GM18870 (cell line): ENCODE results near the gene KLF6.

ENCODE experiments used
- ATAC-seq: cut with Tn5 transposase; IDR thresholded peaks from one replicate; pipeline ENCODE4 v1.9.1; 2021; ENCODE audit warnings: moderate library complexity; ENCODE audit not compliant: unreplicated experiment

The KLF6 gene

GRCh38 chr10:3812141-3812540, 27.1 kb upstream of the KLF6 start:
- ATAC-seq, result no peak

- peak; percentile 86 for ATAC-seq
Observed at GRCh38 chr10:3811291-3811870, 26.4 kb upstream of the KLF6 start.

DNA sequence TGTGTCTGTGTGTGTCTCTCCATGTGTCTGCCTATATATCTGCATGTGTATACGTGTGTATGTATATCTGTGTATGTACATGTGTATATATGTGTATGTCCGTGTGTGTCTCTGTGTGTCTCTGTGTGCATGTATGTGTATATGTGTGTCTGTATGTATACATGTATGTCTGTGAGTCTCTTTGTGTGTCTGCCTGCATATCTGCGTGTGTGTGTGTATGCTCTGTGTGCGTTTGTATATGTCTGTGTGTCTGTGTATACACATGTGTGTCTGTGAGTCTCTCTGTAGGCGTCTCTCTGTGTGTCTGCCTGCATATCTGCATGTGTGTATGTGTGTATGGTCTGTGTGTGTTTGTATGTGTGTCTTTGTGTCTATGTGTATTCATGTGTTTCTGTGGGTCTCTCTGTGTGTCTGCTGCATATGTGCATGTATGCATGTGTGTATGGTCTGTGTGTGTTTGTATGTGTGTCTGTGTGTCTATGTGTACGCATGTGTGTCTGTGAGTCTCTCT, 23.7 kb upstream of the KLF6 start:
- no peak for ATAC-seq

- ATAC-seq, result no peak
Observed at GRCh38 chr10:3807928-3808496, 23.0 kb upstream of the KLF6 start.

- no peak for ATAC-seq
Observed at GRCh38 chr10:3807211-3807927, 22.4 kb upstream of the KLF6 start.

GRCh38 chr10:3806603-3807002, 21.6 kb upstream of the KLF6 start:
- ATAC-seq, result no peak

DNA sequence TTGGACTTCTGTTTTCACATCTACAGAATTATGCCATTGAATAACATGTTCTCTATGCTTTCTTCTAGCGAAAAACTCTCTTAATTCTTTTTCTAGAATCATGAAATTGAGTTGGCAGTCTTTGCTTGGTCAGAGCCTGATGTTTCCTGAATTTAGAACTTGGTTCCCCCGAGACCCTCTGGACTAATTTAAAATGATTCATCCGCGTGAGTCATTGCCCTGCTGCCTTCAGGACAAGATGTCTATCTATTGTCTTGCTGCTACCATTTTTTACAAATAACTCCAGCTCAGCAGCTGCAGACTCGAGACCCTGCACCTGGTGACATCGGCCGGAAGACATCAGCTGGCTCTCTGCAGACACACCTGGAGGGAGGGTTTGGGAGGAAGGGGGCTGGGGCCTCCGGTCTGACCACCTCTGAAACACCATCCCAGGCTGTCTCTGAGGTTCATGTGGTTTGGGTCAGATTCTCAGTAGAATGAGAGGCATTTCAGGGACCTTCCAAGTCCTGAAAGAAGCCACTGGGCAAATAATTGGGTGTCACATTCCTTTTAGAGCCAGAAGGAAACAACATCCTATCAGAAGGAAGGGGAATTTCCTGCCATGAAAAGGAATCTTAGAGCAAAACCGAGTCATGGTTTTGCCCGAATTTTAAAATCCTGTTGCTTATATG, 20.9 kb upstream of the KLF6 start:
- ATAC-seq, result no peak

DNA sequence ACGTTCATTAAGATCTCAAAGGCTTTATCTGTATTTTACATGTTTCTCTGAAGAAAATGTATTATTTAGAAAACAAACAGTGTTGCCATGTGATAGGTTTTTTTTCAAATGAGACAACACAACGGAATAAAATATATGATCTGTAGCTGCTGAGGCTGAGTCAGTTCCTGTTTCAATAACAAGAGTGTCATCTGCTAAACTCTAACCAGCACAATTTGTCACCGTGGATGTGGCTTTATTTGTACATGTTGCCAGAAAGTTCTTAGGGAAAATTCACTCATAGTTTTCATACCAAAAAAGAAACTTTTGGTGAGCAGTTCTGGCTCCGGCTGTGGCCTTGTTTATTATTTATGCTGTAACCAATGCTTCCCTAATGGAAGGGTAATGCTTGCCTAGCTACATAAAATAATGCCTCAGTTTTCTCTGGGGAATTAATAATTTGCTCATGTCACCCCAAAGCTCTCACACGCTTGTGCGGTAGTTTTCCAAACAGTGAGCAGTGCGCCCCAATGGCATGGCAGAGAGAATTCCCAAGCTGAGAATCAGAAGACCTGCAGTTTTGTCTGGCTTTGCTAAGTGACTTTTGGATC, 20.3 kb upstream of the KLF6 start:
- peak; percentile 43 for ATAC-seq

DNA sequence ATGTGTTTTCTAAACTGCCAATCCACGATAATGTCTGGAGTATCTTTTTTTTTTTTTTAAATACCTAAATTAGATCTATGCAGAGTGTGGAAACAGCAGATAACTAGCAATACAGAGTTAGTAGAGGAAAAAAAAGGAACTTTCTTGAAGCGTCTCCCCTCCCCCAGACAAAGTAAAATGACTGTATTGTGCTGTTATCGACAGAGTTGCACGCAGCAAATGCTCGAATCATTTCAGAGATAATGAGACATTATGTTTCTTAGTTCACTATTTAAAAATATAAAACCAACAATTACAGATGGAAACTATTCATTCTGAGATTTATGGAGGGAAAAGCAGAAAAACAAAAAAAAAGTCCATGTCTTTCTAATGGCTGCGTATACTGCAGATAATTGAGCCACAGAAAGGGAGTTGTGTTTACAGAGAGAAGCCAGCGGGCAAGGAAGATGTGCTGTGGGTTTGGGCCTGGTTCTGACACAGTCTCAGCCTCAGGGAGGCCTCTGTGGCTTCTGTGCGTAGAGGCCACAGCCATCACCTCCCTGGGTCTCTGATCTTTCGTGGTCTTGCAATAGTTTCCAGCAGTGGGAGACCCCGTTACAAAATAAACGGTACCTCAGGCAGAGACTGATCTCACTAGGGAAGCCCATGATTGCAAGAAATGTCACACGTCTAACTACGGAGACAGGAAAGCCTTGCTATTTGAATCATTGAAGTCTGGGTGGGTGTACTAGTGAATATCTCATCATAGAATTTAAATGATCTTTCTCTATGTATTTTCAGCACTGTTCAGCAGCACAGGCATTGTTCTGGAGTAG, 19.1 kb upstream of the KLF6 start:
- ATAC-seq, result no peak

GRCh38 chr10:3803295-3803926, 18.4 kb upstream of the KLF6 start:
- no peak for ATAC-seq

DNA sequence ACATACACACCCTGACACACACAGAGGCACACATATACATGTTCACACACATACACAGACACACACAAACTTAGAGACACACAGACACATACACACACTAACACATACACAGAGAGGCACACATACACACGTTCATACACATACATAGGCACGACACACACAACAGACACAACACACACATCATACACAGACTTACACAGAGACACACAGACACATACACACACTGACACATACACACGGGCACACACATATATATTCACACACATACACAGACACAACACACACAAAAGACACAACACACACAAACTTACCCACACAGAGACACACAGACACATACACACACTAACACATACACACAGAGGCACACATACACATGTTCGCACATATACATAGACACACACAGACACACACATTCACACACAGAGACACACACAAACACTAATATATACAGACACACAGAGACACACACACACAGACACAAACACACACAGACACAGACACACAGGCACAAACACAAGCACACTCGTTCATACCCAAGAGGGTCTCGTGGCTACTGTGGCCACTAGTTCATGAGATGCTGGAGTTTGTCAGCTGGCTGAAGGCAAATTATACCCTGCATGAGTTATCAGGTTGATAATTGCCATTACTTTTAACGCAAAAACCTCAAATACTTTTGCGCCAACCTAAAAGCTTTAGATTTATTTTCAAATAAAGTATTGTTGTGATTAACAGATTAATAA, 17.7 kb upstream of the KLF6 start:
- ATAC-seq, result no peak

DNA sequence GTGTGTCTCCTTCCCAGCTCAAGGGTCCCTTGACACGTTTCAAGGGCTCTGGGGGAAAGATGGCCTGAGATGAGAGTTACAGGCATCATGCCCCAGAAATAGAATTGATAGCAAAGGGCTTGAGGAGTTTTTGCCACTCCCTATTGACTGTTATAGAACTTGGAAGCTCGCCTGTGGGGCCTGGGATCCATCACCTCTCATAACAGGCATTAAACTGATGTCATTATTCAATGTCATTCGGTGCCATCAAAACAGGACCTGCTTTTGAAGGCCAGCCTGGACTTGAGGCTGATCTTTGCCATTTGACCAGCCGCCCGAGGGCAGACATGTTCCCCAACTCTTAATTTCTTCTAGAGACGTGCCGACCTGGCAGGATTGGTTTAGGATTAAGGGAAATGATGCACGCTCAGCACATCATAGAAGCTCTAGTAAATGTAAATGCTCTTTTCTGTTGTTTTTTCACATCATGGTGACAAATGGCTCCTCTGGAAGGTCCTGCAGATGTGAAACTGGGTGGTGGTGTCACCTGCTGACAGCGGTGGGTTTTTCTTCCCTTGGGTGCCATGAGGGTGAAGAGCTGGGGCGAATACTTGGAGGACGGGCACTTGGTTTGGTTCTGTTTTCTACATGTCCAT, 16.7 kb upstream of the KLF6 start:
- ATAC-seq, result no peak

GRCh38 chr10:3800586-3800985, 15.6 kb upstream of the KLF6 start:
- ATAC-seq, result no peak

DNA sequence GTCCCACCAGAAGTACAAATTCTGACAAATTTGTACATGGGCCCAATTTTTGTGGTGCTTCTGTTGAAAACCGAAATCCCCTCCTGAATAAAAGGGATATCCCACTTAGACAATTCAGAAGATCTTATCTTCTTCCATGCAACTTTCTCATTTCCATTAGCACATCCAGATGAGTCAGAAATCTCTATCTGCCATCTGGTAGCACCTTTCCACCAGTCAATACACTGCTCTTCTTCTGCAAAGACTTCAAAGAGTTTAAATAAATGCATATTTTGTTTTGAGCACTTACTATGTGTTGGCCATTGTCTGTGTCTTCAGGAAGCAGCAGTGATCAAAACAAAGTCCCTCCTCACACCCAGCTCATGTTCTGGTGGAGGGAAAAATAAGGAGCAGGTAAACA, 12.7 kb upstream of the KLF6 start:
- no peak for ATAC-seq

DNA sequence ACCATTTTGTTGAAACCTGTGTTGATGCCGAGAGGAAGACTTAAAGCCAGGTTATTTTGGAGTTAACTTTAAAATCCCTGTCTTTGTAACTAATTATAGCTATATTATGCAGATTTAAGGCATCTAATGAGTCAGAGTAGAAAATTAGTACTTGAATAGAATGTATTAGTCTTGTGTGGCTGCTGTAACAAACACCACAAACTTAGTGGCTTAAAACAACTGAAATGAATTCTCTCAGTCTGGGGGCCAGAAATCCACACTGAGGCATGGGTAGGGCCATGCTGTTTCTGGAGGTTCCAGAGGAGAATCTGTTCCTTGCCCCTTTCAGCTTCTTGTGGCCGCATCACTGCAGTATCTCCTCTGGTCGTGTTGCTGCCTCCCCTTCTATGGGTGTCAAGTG, 8.5 kb upstream of the KLF6 start:
- no peak for ATAC-seq

GRCh38 chr10:3792710-3793219, 7.8 kb upstream of the KLF6 start:
- no peak for ATAC-seq

- ATAC-seq, result no peak
Observed at GRCh38 chr10:3791974-3792633, 7.1 kb upstream of the KLF6 start.

- ATAC-seq, result no peak
Observed at GRCh38 chr10:3790858-3791257, 5.8 kb upstream of the KLF6 start.
